ENCODE measurements around the gene ALX4. TPM values are rescaled to one million over a fixed set of nuclear protein-coding genes. Genes with fewer than 3 reads are reported as not detected.

ALX4 gene
- total and polyA plus RNA-seq, 2 donors (not counting 1 experiment from before 2014, with no cell fraction given), result not detected

DNA sequence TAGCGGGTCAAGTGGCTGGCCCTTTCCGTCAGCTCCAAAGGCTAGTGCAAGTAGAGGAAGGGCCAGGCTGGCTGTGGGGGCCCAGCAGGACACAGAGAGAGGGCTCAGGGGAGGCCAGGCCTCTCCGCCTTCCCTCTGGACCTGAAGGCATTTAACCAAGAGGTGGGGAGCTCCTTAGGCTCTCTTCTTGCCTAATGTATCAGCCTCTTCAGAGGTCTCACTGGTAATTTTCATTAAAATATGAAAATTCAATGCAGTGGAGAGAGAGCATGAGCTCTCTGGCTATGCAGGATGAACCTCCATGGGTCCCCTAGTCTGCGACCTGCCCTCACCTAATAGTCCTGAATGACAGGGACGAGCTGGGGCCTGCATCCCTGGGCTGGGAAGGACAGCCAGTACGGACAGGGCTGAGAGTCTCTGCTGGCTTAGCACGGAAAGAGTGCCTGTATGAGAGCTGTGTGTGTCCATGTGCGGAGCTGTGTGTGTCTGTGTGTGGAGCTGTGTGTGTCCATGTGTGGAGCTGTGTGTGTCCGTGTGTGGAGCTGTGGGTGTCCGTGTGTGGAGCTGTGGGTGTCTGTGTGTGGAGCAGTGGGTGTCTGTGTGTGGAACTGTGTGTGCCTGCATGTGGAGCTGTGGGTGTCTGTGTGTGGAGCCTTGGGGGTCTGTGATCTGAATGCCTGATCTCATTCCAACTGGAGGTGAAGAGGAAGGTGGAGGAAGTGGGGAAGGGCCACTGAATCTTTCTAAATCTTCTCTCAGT, 2.4 kb downstream of the ALX4 start:
- peaks cover 0 to 98% (median 68%) of the 10 kb centered on the region in 4 experiments for H3K27me3 ChIP-seq (replicated peaks in 1 of 4; ENCODE audit: control extremely low read depth in 1 of 4, control insufficient read depth in 3 of 4, insufficient read depth in 4 of 4, low read length in 3 of 4)
- Mint-ChIP-seq H3K4me1 (peaks cover 44% of the 10 kb centered on the region), H3K9me3 (ENCODE audit: insufficient read depth) (no peaks in the 10 kb centered on the region), H3K27me3 (peaks cover 79% of the 10 kb centered on the region), H3K27ac (no peak overlapping the region), H3K4me3 (peak overlapping the region; percentile 90)
- WGBS (ENCODE audit: insufficient coverage), result 88% methylated on average over 9 of the region's 10 CpGs
- H3K4me2 ChIP-seq (replicated peaks; ENCODE audit: low read depth, low read length, poor library complexity, severe bottlenecking), result no peak overlapping the region
- peaks cover 0 to 45% (median 0%) of the 10 kb centered on the region in 3 donors for H3K9me3 ChIP-seq (ENCODE audit: control extremely low read depth in 1 of 3, control insufficient read depth in 2 of 3, insufficient read depth in 1 of 3, low read length in 2 of 3)
- H3K4me3 ChIP-seq (ENCODE audit: control extremely low read depth in 1 of 5, extremely low read depth in 1 of 5, insufficient read depth in 1 of 5, low read depth in 2 of 5, low read length in 4 of 5), result no peak overlapping the region
- ATAC-seq (ENCODE audit: low read depth) (no peak), DNase-seq (no peak)
- H3K36me3 ChIP-seq (replicated peaks in 1 of 2; ENCODE audit: control extremely low read depth in 1 of 2, control insufficient read depth in 1 of 2, extremely low read depth in 1 of 2, insufficient read depth in 2 of 2, low read length in 1 of 2), result no peaks in the 10 kb centered on the region
- intact Hi-C loops (cut with micrococcal nuclease), result no loop called here
- no peaks in the 10 kb centered on the region for H4K20me1 ChIP-seq (ENCODE audit: control insufficient read depth, insufficient read depth, low read length, poor library complexity, severe bottlenecking)
- no peak overlapping the region for H2AFZ ChIP-seq (ENCODE audit: insufficient read depth, low read depth, low read length, poor library complexity, severe bottlenecking)
- no peak overlapping the region for H3K27ac ChIP-seq (ENCODE audit: low read length in 2 of 2)
- no peak overlapping the region for H3K9ac ChIP-seq (ENCODE audit: low read length)
- POLR2A ChIA-PET, result no interaction called here
- CTCF ChIA-PET, result no interaction called here
- no peaks in the 10 kb centered on the region for H3K79me2 ChIP-seq (ENCODE audit: control insufficient read depth, insufficient read depth, low read length)
- peaks cover 54 to 59% of the 10 kb centered on the region in 2 donors for H3K4me1 ChIP-seq (ENCODE audit: control insufficient read depth in 2 of 2, insufficient read depth in 2 of 2, low read length in 2 of 2)
- TF ChIP-seq, protein P1, sequence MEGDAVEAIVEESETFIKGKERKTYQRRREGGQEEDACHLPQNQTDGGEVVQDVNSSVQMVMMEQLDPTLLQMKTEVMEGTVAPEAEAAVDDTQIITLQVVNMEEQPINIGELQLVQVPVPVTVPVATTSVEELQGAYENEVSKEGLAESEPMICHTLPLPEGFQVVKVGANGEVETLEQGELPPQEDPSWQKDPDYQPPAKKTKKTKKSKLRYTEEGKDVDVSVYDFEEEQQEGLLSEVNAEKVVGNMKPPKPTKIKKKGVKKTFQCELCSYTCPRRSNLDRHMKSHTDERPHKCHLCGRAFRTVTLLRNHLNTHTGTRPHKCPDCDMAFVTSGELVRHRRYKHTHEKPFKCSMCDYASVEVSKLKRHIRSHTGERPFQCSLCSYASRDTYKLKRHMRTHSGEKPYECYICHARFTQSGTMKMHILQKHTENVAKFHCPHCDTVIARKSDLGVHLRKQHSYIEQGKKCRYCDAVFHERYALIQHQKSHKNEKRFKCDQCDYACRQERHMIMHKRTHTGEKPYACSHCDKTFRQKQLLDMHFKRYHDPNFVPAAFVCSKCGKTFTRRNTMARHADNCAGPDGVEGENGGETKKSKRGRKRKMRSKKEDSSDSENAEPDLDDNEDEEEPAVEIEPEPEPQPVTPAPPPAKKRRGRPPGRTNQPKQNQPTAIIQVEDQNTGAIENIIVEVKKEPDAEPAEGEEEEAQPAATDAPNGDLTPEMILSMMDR (IDR thresholded peaks at IDR 0.05), result no peak
- no peak for TF ChIP-seq EZH2 (IDR thresholded peaks at IDR 0.05; ENCODE audit: borderline replicate concordance, insufficient read depth, low read depth, low read length, poor library complexity, severe bottlenecking)

DNA sequence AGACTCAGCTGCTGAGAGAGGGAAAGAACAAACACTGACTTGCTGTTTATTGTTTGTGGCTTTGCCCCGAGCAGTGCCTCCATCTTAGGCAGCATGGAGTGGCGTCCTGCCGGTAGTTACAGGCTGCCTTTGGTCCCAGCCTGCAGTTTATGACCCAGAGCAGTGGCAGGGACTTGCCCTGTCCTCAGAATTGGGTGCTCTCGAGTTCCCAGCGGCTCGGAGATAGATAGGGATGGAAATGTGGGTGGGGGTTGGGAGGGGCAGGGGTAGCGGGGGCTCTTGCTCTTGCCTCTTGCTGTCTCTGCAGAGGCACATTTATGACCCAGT, 3.1 kb downstream of the ALX4 start:
- ChIA-PET CTCF (no interaction called here), POLR2A (no interaction called here)
- WGBS (ENCODE audit: insufficient coverage), result 62% methylated on average over 7 of the region's 7 CpGs
- Histone ChIP-seq H3K27ac (ENCODE audit: low read length in 2 of 2) (no peak overlapping the region), H3K9ac (ENCODE audit: low read length) (no peak overlapping the region), H3K27me3 (replicated peaks in 1 of 4; ENCODE audit: control extremely low read depth in 1 of 4, control insufficient read depth in 3 of 4, insufficient read depth in 4 of 4, low read length in 3 of 4) (peaks cover 0 to 98% (median 68%) of the 10 kb centered on the region in 4 experiments), H3K36me3 (replicated peaks in 1 of 2; ENCODE audit: control extremely low read depth in 1 of 2, control insufficient read depth in 1 of 2, extremely low read depth in 1 of 2, insufficient read depth in 2 of 2, low read length in 1 of 2) (no peaks in the 10 kb centered on the region), H3K4me1 (ENCODE audit: control insufficient read depth in 2 of 2, insufficient read depth in 2 of 2, low read length in 2 of 2) (peaks cover 54 to 59% of the 10 kb centered on the region in 2 donors), H3K4me2 (replicated peaks; ENCODE audit: low read depth, low read length, poor library complexity, severe bottlenecking) (no peak overlapping the region), H3K79me2 (ENCODE audit: control insufficient read depth, insufficient read depth, low read length) (no peaks in the 10 kb centered on the region), H3K9me3 (ENCODE audit: control extremely low read depth in 1 of 3, control insufficient read depth in 2 of 3, insufficient read depth in 1 of 3, low read length in 2 of 3) (peaks cover 0 to 39% (median 0%) of the 10 kb centered on the region in 3 donors), H4K20me1 (ENCODE audit: control insufficient read depth, insufficient read depth, low read length, poor library complexity, severe bottlenecking) (no peaks in the 10 kb centered on the region), H3K4me3 (ENCODE audit: control extremely low read depth in 1 of 5, extremely low read depth in 1 of 5, insufficient read depth in 1 of 5, low read depth in 2 of 5, low read length in 4 of 5) (no peak overlapping the region), H2AFZ (ENCODE audit: insufficient read depth, low read depth, low read length, poor library complexity, severe bottlenecking) (no peak overlapping the region)
- ATAC-seq (ENCODE audit: low read depth), result no peak
- intact Hi-C loops (cut with micrococcal nuclease), result no loop called here
- Mint-ChIP-seq H3K27ac (no peak overlapping the region), H3K27me3 (peaks cover 79% of the 10 kb centered on the region), H3K9me3 (ENCODE audit: insufficient read depth) (no peaks in the 10 kb centered on the region), H3K4me1 (peaks cover 44% of the 10 kb centered on the region), H3K4me3 (peak overlapping the region; percentile 90)
- TF ChIP-seq, protein P1 (IDR thresholded peaks at IDR 0.05), result no peak
- no peak for TF ChIP-seq EZH2 (IDR thresholded peaks at IDR 0.05; ENCODE audit: borderline replicate concordance, insufficient read depth, low read depth, low read length, poor library complexity, severe bottlenecking)
- no peak for DNase-seq
